ENCODE results near the gene C11orf58.

DNA sequence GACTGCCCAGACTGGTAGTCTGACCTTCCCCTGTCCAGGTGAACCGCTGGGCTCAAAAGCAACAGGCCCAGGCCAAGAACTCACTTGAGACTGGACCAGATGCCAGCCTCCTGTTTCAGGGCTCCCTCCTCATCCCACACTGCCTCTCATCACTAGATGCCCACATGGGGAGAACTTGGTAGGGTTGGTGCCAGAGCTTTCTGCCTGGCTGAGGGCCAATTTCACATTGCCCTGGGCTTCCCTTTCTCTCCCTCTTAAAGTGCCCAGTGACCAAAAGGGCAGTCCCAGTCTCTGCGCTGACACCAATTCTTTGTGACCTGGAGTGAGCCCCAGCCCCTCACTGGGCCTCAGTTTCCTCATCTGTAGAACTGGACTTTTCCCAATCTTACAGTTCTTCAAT, 41.7 kb downstream of the C11orf58 start:
- TF ChIP-seq POLR2AphosphoS5 (IDR thresholded peaks at IDR 0.05; ENCODE audit: low read depth, low read length): no peak
- no peak for TF ChIP-seq POLR2A (IDR thresholded peaks at IDR 0.05; ENCODE audit: low read depth, low read length)
